HuH-7.5 (cell line): ENCODE results near the gene KCNT2.

ENCODE experiments used
- DNase-seq: peaks from one replicate; pipeline ENCODE4 v3.0.0; 2011; ENCODE audit warnings: low spot score

The KCNT2 gene

GRCh38 chr1:196393742-196394141 is 214.5 kb downstream of the KCNT2 start:
- no peak for DNase-seq

- DNase-seq = no peak
Observed at GRCh38 chr1:196393282-196393681, 215.0 kb downstream of the KCNT2 start.

GRCh38 chr1:196387766-196388165 is 220.5 kb downstream of the KCNT2 start:
- no peak for DNase-seq

GRCh38 chr1:196385109-196385508 is 223.1 kb downstream of the KCNT2 start:
- DNase-seq = no peak

GRCh38 chr1:196382383-196382782 is 225.9 kb downstream of the KCNT2 start:
- no peak for DNase-seq

- no peak for DNase-seq
Observed at GRCh38 chr1:196381544-196381943, 226.7 kb downstream of the KCNT2 start.

- no peak for DNase-seq
Observed at GRCh38 chr1:196380316-196380715, 227.9 kb downstream of the KCNT2 start.

- DNase-seq = no peak
Observed at GRCh38 chr1:196377811-196378210, 230.4 kb downstream of the KCNT2 start.

GRCh38 chr1:196376630-196377328 is 231.5 kb downstream of the KCNT2 start:
- no peak for DNase-seq

- no peak for DNase-seq
Observed at GRCh38 chr1:196373798-196374197, 234.4 kb downstream of the KCNT2 start.

- no peak for DNase-seq
Observed at GRCh38 chr1:196372896-196373536, 235.2 kb downstream of the KCNT2 start.

GRCh38 chr1:196367838-196368237 is 240.4 kb downstream of the KCNT2 start:
- no peak for DNase-seq

- no peak for DNase-seq
Observed at GRCh38 chr1:196366817-196367495, 241.3 kb downstream of the KCNT2 start.

- no peak for DNase-seq
Observed at GRCh38 chr1:196361112-196361714, 247.0 kb downstream of the KCNT2 start.

- DNase-seq = no peak
Observed at GRCh38 chr1:196357913-196358312, 250.3 kb downstream of the KCNT2 start.

- no peak for DNase-seq
Observed at GRCh38 chr1:196355206-196355786, 252.9 kb downstream of the KCNT2 start.

GRCh38 chr1:196344453-196344852 is 263.8 kb downstream of the KCNT2 start:
- no peak for DNase-seq

- DNase-seq = no peak
Observed at GRCh38 chr1:196324345-196324744, 283.9 kb downstream of the KCNT2 start.

- no peak for DNase-seq
Observed at GRCh38 chr1:196323869-196324268, 284.4 kb downstream of the KCNT2 start.

- DNase-seq = no peak
Observed at GRCh38 chr1:196319301-196319700, 288.9 kb downstream of the KCNT2 start.

- no peak for DNase-seq
Observed at GRCh38 chr1:196317535-196318522, 290.4 kb downstream of the KCNT2 start.
